HepG2 (cell line): Measurements from ENCODE around the gene PSMC1. TPM values are rescaled to one million over a fixed set of nuclear protein-coding genes. Genes with fewer than 3 reads are reported as not detected.

Source experiments
- AHR ChIP-seq: IDR thresholded peaks from 2 replicates; pipeline ENCODE4 v1.6.1; 2018; ENCODE audit warnings: missing genetic modification reagents, missing compliant biosample characterization
- CSRNP1 ChIP-seq: sonication (generic); formaldehyde crosslinking; IDR thresholded peaks from 2 replicates; pipeline ENCODE4 v1.8.1; 2023; ENCODE audit warnings: mild to moderate bottlenecking, missing genetic modification reagents
- EEA1 ChIP-seq: sonication (generic); formaldehyde crosslinking; IDR thresholded peaks from 2 replicates; pipeline ENCODE4 v1.5.1; 2020; ENCODE audit warnings: mild to moderate bottlenecking, missing genetic modification reagents, borderline replicate concordance
- ERF ChIP-seq: IDR thresholded peaks from 2 replicates; pipeline ENCODE4 v1.6.1; 2018; ENCODE audit warnings: missing biosample characterization, missing genetic modification reagents
- HINFP ChIP-seq: sonication (generic); formaldehyde crosslinking; IDR thresholded peaks from 2 replicates; pipeline ENCODE4 v1.4.0; 2020; ENCODE audit warnings: low read depth, mild to moderate bottlenecking, missing genetic modification reagents
- MLLT10 ChIP-seq: sonication (generic); formaldehyde crosslinking; IDR thresholded peaks from 2 replicates; pipeline ENCODE4 v1.4.0; 2020; ENCODE audit warnings: missing genetic modification reagents
- RFXANK ChIP-seq: IDR thresholded peaks from 2 replicates; pipeline ENCODE4 v1.6.1; 2016
- SKI ChIP-seq: fragments of 450-650 bp; IDR thresholded peaks from one replicate; pipeline ENCODE4 v1.6.1; 2018; ENCODE audit warnings: mild to moderate bottlenecking; ENCODE audit not compliant: partially characterized antibody
- TARDBP ChIP-seq: sonication (generic); formaldehyde crosslinking; IDR thresholded peaks from 2 replicates; pipeline ENCODE4 v1.8.0; 2022; ENCODE audit warnings: mild to moderate bottlenecking, missing genetic modification reagents
- TBL1XR1 ChIP-seq: fragments of 150-350 bp; IDR thresholded peaks from 2 replicates; pipeline ENCODE4 v1.6.1; 2014; ENCODE audit warnings: borderline replicate concordance, low read length; ENCODE audit not compliant: partially characterized antibody
- TSC22D2 ChIP-seq: sonication (generic); formaldehyde crosslinking; IDR thresholded peaks from 2 replicates; pipeline ENCODE4 v1.5.1; 2020; ENCODE audit warnings: missing genetic modification reagents, mild to moderate bottlenecking, borderline replicate concordance
- ZFP36 ChIP-seq: fragments of 150-350 bp; IDR thresholded peaks from 2 replicates; pipeline ENCODE4 v1.6.1; 2018; ENCODE audit warnings: borderline replicate concordance, low read length, low read depth; ENCODE audit not compliant: partially characterized antibody
- ZNF383 ChIP-seq: sonication (generic); formaldehyde crosslinking; IDR thresholded peaks from 2 replicates; pipeline ENCODE4 v1.4.0; 2020; ENCODE audit warnings: missing genetic modification reagents, mild to moderate bottlenecking, borderline replicate concordance
- ZNF501 ChIP-seq: sonication (generic); formaldehyde crosslinking; IDR thresholded peaks from 2 replicates; pipeline ENCODE4 v1.5.1; 2020; ENCODE audit warnings: mild to moderate bottlenecking, moderate library complexity, missing genetic modification reagents
- ZNF549 ChIP-seq: sonication (generic); formaldehyde crosslinking; IDR thresholded peaks from 2 replicates; pipeline ENCODE4 v1.5.0; 2020; ENCODE audit warnings: missing genetic modification reagents
- ZNF572 ChIP-seq: sonication (generic); formaldehyde crosslinking; IDR thresholded peaks from 2 replicates; pipeline ENCODE4 v1.5.1; 2020; ENCODE audit warnings: mild to moderate bottlenecking, missing genetic modification reagents
- ZNF709 ChIP-seq: sonication (generic); formaldehyde crosslinking; IDR thresholded peaks from 2 replicates; pipeline ENCODE4 v1.5.0; 2020; ENCODE audit warnings: mild to moderate bottlenecking, missing genetic modification reagents
- ZNF720 ChIP-seq: sonication (generic); formaldehyde crosslinking; IDR thresholded peaks from 2 replicates; pipeline ENCODE4 v1.4.0; 2020; ENCODE audit warnings: missing genetic modification reagents
- ZNF780A ChIP-seq: sonication (generic); formaldehyde crosslinking; IDR thresholded peaks from 2 replicates; pipeline ENCODE4 v1.8.0; 2022; ENCODE audit warnings: mild to moderate bottlenecking, missing genetic modification reagents, moderate library complexity
- polyA plus RNA-seq, 8 experiments: library from polyadenylated mRNA; depleted of rRNA in 3 of 8; stranded (reverse) in 7 of 8; unstranded in 1 of 8; fragments of >200 nt; fragmentation: Illumina TruSeq in 4 of 8; extraction: Trizol in 4 of 8; gene quantifications; 2 replicates each; pipeline versions ENCODE4 v1.2.1 to v1.2.3, GENCODE V29; 2011 to 2016; ENCODE audit warnings: low read depth in 4 of 8, missing spikeins in 1 of 8, mixed read lengths in 1 of 8; ENCODE audit not compliant: insufficient read depth in 1 of 8
- total RNA-seq, 5 experiments: library from RNA; depleted of rRNA; stranded (reverse); fragments of >200 nt; fragmentation: Illumina TruSeq; extraction: Trizol; gene quantifications; 2 replicates each; pipeline ENCODE4 v1.2.3, GENCODE V29; 2016; ENCODE audit warnings: low read depth in 1 of 5
- TF ChIP-seq, protein P1 (sequence below): sonication (generic); formaldehyde crosslinking; IDR thresholded peaks from 2 replicates; pipeline ENCODE4 v1.5.0; 2020; ENCODE audit warnings: missing genetic modification reagents
- TF ChIP-seq, protein P2 (sequence below): sonication (generic); formaldehyde crosslinking; IDR thresholded peaks from 2 replicates; pipeline ENCODE4 v1.4.0; 2020; ENCODE audit warnings: missing genetic modification reagents, borderline replicate concordance
- TF ChIP-seq, protein P3 (sequence below): sonication (generic); formaldehyde crosslinking; IDR thresholded peaks from 2 replicates; pipeline ENCODE4 v1.4.0; 2020; ENCODE audit warnings: missing genetic modification reagents

The PSMC1 gene
- total and polyA plus RNA-seq, 2 of the 13 experiments (the other 11 are each of a cell fraction or from before 2014, with no cell fraction given) = 48.6 to 167 TPM

DNA sequence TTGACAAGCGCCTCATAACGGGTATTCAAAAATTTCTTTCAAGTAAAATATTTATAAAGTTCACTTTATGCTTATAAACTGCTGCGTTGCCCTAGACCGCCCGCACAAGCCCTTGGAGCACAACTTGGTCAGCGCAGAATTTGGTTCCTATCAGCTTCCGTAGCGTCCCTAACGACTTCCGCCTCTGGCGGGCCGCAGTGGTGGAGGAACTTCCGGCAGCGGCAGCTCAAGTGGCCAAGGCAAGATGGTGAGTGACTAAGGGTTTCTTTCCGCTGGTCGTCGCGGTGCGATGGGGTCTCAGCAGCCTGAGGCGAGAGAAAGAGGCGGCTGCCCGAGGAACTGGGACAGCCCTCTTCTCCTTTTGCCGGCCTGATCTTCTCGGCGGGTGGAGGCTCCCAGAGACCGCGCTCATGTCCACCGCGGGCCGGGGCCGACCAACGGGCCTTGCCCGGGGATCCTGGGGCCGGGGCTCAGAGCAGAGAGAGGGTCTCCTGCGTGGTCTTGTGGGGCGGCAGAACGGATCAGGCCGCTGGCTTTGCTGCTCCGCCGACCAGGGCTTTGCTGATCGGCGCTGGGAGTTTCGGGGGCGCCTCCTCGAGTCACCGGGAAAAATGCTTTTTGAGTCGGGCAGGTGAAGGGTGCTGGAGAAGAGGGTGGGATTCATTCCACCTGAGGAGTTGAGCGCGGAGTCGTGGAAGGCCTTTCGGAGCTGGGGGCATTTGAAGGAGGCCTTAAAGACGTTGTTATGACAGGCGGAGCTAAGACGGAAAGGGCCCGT is at the start of gene PSMC1 (continued):
- TF ChIP-seq, protein P1, sequence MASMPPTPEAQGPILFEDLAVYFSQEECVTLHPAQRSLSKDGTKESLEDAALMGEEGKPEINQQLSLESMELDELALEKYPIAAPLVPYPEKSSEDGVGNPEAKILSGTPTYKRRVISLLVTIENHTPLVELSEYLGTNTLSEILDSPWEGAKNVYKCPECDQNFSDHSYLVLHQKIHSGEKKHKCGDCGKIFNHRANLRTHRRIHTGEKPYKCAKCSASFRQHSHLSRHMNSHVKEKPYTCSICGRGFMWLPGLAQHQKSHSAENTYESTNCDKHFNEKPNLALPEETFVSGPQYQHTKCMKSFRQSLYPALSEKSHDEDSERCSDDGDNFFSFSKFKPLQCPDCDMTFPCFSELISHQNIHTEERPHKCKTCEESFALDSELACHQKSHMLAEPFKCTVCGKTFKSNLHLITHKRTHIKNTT (CRISPR knock-in tag) = no peak
- TF ChIP-seq MLLT10 (no peak), TARDBP (peak; percentile 79), ZNF720 (CRISPR knock-in tag) (no peak), HINFP (no peak), ERF (CRISPR knock-in tag) (peak; percentile 80), ZNF383 (CRISPR knock-in tag) (no peak), ZFP36 (no peak), ZNF780A (CRISPR knock-in tag) (no peak), ZNF549 (no peak), CSRNP1 (peak; percentile 85), AHR (CRISPR knock-in tag) (peak; percentile 70; the same call in 1 of the 2 replicates), TSC22D2 (peak; percentile 83; the same call in 1 of the 2 replicates), TBL1XR1 (no peak), ZNF709 (CRISPR knock-in tag) (0 out of 2 replicates have a peak, but pooled peaks have one; percentile 23), SKI (no peak), RFXANK (CRISPR knock-in tag) (0 out of 2 replicates have a peak, but pooled peaks have one; percentile 18), ZNF501 (CRISPR knock-in tag) (peak; percentile 81), ZNF572 (no peak), EEA1 (CRISPR knock-in tag) (peak; percentile 81; the same call in 1 of the 2 replicates)
- TF ChIP-seq, protein P2, sequence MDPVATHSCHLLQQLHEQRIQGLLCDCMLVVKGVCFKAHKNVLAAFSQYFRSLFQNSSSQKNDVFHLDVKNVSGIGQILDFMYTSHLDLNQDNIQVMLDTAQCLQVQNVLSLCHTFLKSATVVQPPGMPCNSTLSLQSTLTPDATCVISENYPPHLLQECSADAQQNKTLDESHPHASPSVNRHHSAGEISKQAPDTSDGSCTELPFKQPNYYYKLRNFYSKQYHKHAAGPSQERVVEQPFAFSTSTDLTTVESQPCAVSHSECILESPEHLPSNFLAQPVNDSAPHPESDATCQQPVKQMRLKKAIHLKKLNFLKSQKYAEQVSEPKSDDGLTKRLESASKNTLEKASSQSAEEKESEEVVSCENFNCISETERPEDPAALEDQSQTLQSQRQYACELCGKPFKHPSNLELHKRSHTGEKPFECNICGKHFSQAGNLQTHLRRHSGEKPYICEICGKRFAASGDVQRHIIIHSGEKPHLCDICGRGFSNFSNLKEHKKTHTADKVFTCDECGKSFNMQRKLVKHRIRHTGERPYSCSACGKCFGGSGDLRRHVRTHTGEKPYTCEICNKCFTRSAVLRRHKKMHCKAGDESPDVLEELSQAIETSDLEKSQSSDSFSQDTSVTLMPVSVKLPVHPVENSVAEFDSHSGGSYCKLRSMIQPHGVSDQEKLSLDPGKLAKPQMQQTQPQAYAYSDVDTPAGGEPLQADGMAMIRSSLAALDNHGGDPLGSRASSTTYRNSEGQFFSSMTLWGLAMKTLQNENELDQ (CRISPR knock-in tag) = no peak
- TF ChIP-seq, protein P3, sequence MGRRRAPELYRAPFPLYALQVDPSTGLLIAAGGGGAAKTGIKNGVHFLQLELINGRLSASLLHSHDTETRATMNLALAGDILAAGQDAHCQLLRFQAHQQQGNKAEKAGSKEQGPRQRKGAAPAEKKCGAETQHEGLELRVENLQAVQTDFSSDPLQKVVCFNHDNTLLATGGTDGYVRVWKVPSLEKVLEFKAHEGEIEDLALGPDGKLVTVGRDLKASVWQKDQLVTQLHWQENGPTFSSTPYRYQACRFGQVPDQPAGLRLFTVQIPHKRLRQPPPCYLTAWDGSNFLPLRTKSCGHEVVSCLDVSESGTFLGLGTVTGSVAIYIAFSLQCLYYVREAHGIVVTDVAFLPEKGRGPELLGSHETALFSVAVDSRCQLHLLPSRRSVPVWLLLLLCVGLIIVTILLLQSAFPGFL (CRISPR knock-in tag) = no peak
